Fibroblast of the aortic adventitia (primary cell): ENCODE measurements around the gene MED27. TPM values are rescaled to one million over a fixed set of nuclear protein-coding genes. Genes with fewer than 3 reads are reported as not detected.

Experiments used
- DNase-seq: peaks from one replicate; pipeline ENCODE4 v3.0.0-alpha.2; 2010; ENCODE audit warnings: low read depth
- H3K4me3 ChIP-seq: 2 replicates; pipeline ENCODE4 v1.5.1; 2011; ENCODE audit warnings: low read depth, mild to moderate bottlenecking, control low read depth, low read length, moderate library complexity
- CTCF ChIP-seq: IDR thresholded peaks from 2 replicates; pipeline ENCODE4 v1.5.1; 2011; ENCODE audit warnings: mild to moderate bottlenecking, low read length, control low read depth, inconsistent platforms; ENCODE audit not compliant: insufficient read depth
- total RNA-seq: library from RNA; depleted of rRNA; stranded (reverse); fragments of >200 nt; gene quantifications from 2 replicates; pipeline ENCODE4 v1.2.3, GENCODE V29; 2012; ENCODE audit warnings: low replicate concordance

The MED27 gene
- total RNA-seq, 1 donor: 29.4 TPM

- TF ChIP-seq CTCF: no peak
- peak; percentile 22 for DNase-seq
- H3K4me3 ChIP-seq: no peak overlapping the region
Measured at GRCh38 chr9:131854896-131855613, 224.6 kb downstream of the MED27 start.

- TF ChIP-seq CTCF: no peak
- no peak for DNase-seq
- H3K4me3 ChIP-seq: no peak overlapping the region
Measured at GRCh38 chr9:131854334-131854733, 225.3 kb downstream of the MED27 start.

- no peak for DNase-seq
- no peak for TF ChIP-seq CTCF
- H3K4me3 ChIP-seq: no peak overlapping the region
Measured at GRCh38 chr9:131853434-131853833, 226.2 kb downstream of the MED27 start.

GRCh38 chr9:131851414-131851813, 228.3 kb downstream of the MED27 start:
- no peak for TF ChIP-seq CTCF
- no peak overlapping the region for H3K4me3 ChIP-seq
- DNase-seq: no peak

GRCh38 chr9:131849391-131849790, 230.3 kb downstream of the MED27 start:
- no peak for TF ChIP-seq CTCF
- no peak for DNase-seq
- H3K4me3 ChIP-seq: no peak overlapping the region

- TF ChIP-seq CTCF: no peak
- DNase-seq: no peak
- H3K4me3 ChIP-seq: no peak overlapping the region
Measured at GRCh38 chr9:131848570-131849160, 231.0 kb downstream of the MED27 start.
